Kidney (tissue), 14 donors: ENCODE results near the gene GRB14. TPM values are rescaled to one million over a fixed set of nuclear protein-coding genes. Genes with fewer than 3 reads are reported as not detected.

Source experiments
- DNase-seq, 5 donors: peaks; one replicate each; pipeline ENCODE4 v3.0.0-alpha.2; 2013 to 2020
- FAIRE-seq: peaks from 2 replicates; lab custom pipeline; 2012; peaks lifted over from hg19 to GRCh38; lab: Jason Lieb, UNC
- H3K27ac ChIP-seq, 2 donors: one replicate each; pipeline ENCODE4 v1.7.0; 2013; ENCODE audit warnings: low read depth in 2 of 2, low read length in 2 of 2, inconsistent platforms in 1 of 2
- H3K27me3 ChIP-seq: one replicate; pipeline ENCODE4 v1.7.1; 2013; ENCODE audit warnings: low read length, inconsistent platforms; ENCODE audit not compliant: control insufficient read depth, insufficient read depth
- H3K36me3 ChIP-seq, 3 donors: one replicate each; pipeline versions ENCODE4 v1.7.0 to v1.7.1; 2013; ENCODE audit warnings: low read length in 3 of 3, control low read depth in 1 of 3, inconsistent platforms in 1 of 3; ENCODE audit not compliant: insufficient read depth in 3 of 3, control insufficient read depth in 2 of 3
- H3K4me1 ChIP-seq, 3 donors: one replicate each; pipeline versions ENCODE4 v1.7.0 to v1.7.1; 2013; ENCODE audit warnings: low read length in 3 of 3, inconsistent platforms in 1 of 3, low read depth in 1 of 3; ENCODE audit not compliant: control insufficient read depth in 2 of 3, insufficient read depth in 2 of 3
- H3K4me3 ChIP-seq, 3 donors: one replicate each; pipeline versions ENCODE4 v1.7.0 to v1.8.1; 2013; ENCODE audit warnings: low read length in 3 of 3, control low read depth in 1 of 3, inconsistent platforms in 1 of 3
- H3K9ac ChIP-seq, 3 donors: one replicate each; pipeline versions ENCODE4 v1.7.0 to v1.7.1; 2013; ENCODE audit warnings: low read length in 3 of 3, control low read depth in 1 of 3, inconsistent platforms in 1 of 3
- H3K9me3 ChIP-seq, 3 donors: one replicate each; pipeline versions ENCODE4 v1.7.0 to v1.7.1; 2013; ENCODE audit warnings: low read length in 3 of 3, control low read depth in 1 of 3, inconsistent platforms in 1 of 3; ENCODE audit not compliant: control insufficient read depth in 2 of 3, insufficient read depth in 1 of 3
- CTCF ChIP-seq: IDR thresholded peaks from 3 replicates; pipeline ENCODE4 v1.5.1; 2012; ENCODE audit warnings: mild to moderate bottlenecking, moderate library complexity, borderline replicate concordance; ENCODE audit not compliant: insufficient read depth; ENCODE audit errors: extremely low read depth
- intact Hi-C: fragments of 100-400 bp; cut with DNase I; formaldehyde crosslinking; loops from one replicate; pipeline ENCODE4 v1.11.1; 2022
- polyA plus RNA-seq: library from polyadenylated mRNA; stranded (reverse); fragments of 350-450 nt; fragmentation: Illumina TruSeq; extraction: RNeasy Lipid Tissue Mini Kit (QIAGEN cat#74804); gene quantifications from one replicate; pipeline ENCODE4 v1.2.3, GENCODE V29; 2014; ENCODE audit warnings: low read depth, low replicate concordance; ENCODE audit not compliant: insufficient read depth
- total RNA-seq: library from RNA; stranded (reverse); fragmentation: NEBNext Ultra II Directional; extraction: Animal tissue kit (Norgen Biotek cat#: 25700); gene quantifications from one replicate; pipeline ENCODE4 v1.2.1, GENCODE V29; 2021
- donor health status: control.
- donor health status: control.
- donor health status: control.
- donor health status: control.
- donor health status: control.
- donor health status: DM: yes; HTN: yes; CAD: no.
- donor health status: Normal renal cell carcinoma (clear cell type).

The GRB14 gene
- total and polyA plus RNA-seq, 2 donors from 2014 or later, result 41.7 to 71.3 TPM

- DNase-seq (no peak), FAIRE-seq (no peak)
- Histone ChIP-seq H3K4me3 (no peak overlapping the region), H3K9me3 (no peaks in the 10 kb centered on the region), H3K27ac (no peak overlapping the region), H3K4me1 (no peaks in the 10 kb centered on the region), H3K27me3 (no peaks in the 10 kb centered on the region), H3K9ac (no peak overlapping the region), H3K36me3 (peaks cover 0 to 5% (median 0%) of the 10 kb centered on the region in 3 donors)
- intact Hi-C loops, result no loop called here
- TF ChIP-seq CTCF, result no peak
Observed at GRCh38 chr2:164498836-164499235, 122.4 kb downstream of the GRB14 start.

- Histone ChIP-seq H3K9me3 (no peaks in the 10 kb centered on the region), H3K27ac (no peak overlapping the region), H3K4me1 (no peaks in the 10 kb centered on the region), H3K4me3 (no peak overlapping the region), H3K36me3 (peaks cover 0 to 5% (median 0%) of the 10 kb centered on the region in 3 donors), H3K27me3 (no peaks in the 10 kb centered on the region), H3K9ac (no peak overlapping the region)
- FAIRE-seq (no peak), DNase-seq (no peak)
- no peak for TF ChIP-seq CTCF
- intact Hi-C loops, result no loop called here
Observed at GRCh38 chr2:164496881-164497280, 124.4 kb downstream of the GRB14 start.

DNA sequence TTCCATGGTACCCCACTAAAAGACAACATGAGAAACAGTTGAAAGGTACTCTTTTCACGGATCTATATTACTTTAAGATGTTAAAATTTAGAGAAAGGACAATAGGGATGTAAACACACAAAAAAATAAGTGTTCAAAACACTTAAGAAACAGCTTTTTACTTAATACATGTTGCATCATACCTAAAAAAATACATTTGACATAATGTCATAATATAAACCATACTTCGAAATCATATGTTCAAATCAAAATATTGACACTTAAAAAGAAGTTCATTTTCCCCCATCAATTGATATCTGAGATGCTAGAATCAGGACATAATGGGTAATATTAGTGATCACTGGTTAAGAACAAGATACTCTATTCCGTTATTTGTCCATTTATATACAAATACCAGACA is 124.9 kb downstream of the GRB14 start:
- Histone ChIP-seq H3K27ac (no peak overlapping the region), H3K4me1 (no peaks in the 10 kb centered on the region), H3K27me3 (no peaks in the 10 kb centered on the region), H3K36me3 (peaks cover 0 to 5% (median 0%) of the 10 kb centered on the region in 3 donors), H3K9me3 (no peaks in the 10 kb centered on the region), H3K9ac (no peak overlapping the region), H3K4me3 (no peak overlapping the region)
- no peak for FAIRE-seq
- DNase-seq, result no peak
- no peak for TF ChIP-seq CTCF
- intact Hi-C loops, result no loop called here
